GM12874 (cell line): Measurements from ENCODE around the gene PANK4.

ENCODE experiments used
- TF ChIP-seq, protein P1 (sequence below): IDR thresholded peaks from 2 replicates; pipeline ENCODE4 v1.5.1; 2011; ENCODE audit warnings: low read depth, mild to moderate bottlenecking, control low read depth, low read length, moderate library complexity; ENCODE audit not compliant: insufficient read depth

The PANK4 gene

DNA sequence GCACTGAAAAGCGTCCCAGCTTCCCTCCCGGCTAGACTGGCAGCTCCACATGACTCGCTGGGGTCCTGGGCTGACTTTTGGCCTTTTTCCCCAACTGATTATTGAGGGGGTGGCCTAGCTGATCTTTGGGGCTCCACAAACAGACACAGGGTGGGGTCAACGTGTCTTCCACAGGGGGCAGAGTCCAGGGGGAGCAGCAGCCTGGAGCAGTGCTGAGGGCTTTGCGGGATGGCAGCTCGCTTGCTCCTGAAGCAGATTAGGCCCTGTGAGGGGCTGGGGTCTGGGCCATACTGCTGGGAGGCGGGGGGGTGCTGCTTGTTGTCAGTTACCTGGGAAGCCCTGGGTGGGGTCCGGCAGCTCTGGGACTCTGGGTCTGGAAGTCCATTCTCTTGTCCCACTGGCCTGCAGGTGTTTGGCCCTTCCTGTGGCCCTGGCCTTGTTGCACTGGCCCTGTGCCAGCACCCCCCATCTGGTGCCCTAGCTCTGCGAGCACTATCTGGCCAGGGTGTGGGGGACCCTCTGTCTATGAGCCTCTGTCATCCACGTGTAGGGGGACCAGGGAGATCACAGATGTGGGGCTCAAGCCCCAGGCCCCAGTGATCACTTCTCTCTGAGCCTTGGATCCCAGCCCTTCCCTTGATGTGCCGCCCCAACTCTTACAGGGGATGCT is 16.0 kb upstream of the PANK4 start:
- TF ChIP-seq, protein P1, sequence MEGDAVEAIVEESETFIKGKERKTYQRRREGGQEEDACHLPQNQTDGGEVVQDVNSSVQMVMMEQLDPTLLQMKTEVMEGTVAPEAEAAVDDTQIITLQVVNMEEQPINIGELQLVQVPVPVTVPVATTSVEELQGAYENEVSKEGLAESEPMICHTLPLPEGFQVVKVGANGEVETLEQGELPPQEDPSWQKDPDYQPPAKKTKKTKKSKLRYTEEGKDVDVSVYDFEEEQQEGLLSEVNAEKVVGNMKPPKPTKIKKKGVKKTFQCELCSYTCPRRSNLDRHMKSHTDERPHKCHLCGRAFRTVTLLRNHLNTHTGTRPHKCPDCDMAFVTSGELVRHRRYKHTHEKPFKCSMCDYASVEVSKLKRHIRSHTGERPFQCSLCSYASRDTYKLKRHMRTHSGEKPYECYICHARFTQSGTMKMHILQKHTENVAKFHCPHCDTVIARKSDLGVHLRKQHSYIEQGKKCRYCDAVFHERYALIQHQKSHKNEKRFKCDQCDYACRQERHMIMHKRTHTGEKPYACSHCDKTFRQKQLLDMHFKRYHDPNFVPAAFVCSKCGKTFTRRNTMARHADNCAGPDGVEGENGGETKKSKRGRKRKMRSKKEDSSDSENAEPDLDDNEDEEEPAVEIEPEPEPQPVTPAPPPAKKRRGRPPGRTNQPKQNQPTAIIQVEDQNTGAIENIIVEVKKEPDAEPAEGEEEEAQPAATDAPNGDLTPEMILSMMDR: no peak

DNA sequence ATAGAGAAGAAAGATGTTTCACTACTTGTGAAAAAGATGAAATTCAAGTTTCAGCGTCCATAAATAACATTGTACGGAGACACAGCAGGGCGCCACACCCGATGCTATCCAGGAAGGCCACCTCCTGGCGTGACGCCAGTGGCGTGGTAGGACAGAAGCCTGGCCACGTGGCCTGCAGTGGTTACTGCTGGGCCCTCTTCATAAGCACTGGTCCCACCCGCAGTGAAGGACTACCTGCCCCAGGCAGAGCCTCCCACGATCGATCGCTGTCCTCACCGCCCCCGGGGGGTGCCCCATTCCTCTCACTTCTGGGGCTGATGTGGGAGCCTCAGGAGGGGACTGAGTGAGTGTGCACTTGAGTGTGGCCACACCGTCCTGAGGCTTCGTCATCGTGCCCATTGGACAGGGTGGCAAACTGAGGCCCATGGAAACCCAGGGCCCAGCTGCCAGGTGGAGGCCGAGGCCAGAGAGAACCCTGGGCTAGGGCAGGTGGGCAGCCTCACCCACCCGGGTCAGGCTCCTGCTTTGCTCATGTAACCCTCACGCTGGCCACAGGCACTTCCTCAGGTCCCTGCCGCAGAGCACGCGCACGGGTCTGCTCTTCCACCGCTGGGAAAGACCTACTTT is 15.3 kb upstream of the PANK4 start:
- TF ChIP-seq, protein P1: no peak

DNA sequence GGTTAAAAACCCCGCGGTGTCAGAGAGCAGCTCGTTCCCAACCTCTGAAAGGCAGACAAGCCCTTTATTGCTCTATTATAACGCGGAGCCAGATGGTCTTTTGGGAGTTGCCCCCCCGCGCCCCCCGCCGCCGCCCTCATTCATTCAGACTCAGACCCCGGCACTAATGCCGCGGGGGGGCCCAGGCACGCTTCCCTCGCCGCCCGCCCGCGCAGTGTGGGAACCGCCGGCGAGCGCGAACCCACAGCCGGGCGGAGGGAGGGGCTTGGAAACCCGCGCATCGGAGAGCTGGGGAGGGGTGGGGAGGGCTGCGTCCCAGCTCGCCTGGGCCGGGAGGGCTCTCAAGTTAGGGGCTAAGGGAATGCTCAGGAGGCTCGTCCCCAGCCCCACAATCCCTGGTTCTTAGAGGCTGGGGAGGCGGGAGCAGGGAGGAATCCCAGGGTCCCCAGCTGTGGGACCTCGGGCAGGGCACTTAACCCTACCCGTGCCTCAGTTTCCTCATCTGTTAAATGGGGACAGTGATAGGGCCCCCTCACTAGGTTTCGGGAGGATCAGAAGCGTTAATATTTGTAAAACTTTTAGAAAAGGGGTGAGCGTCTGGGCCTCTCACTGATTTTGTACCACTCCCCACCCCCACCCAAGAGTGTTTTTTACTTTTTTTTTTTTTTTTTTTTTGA is 14.6 kb upstream of the PANK4 start:
- TF ChIP-seq, protein P1: no peak

DNA sequence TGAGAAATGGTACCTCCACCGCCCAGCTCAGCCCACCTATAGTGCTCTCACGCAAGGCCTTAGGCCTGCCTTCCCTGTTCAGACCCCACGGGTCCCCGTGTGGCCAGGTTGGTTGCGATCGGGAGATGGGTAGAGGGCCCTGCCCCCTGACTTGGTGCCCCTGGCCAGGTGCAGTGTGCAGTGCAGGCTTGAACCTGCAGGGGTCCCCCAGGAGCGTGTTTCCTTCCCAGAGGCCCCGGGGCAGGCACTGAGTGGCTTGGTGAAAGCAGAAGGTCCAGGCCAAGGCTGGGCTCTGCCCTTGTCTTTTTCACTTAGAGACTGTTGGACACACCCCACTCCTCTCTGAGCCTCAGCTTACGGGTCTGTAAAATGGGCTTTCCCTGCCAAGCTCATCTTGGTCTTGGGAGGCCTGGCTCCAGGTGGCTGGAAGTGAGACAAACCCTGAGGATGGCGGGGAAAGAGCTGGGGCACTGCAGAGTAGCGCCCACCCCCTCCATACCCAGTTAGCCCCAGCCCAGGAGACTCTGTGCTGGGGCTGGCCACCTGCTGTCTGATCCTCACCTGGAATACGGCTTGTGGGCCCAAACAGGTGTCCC is 13.0 kb upstream of the PANK4 start:
- TF ChIP-seq, protein P1: peak; percentile 53

DNA sequence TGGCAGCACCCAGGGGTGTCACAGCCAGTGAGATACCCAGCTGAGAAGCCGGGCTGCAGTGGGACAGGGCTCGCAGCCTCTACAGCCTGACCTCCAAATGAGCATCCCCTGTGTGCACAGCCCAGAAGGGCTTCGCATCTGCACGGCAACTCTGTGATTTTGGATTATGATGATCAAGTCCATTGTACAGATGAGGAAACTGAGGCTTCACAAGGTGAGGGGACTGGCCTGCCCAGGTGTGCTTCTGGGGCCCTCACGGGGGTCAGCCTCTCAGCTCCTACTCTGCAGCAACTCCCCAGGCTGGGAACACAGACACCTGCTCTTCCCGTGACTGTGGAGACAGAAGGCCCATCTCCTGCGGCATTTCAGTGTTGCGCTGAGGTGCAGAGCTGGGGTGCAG is 12.5 kb upstream of the PANK4 start:
- TF ChIP-seq, protein P1: no peak

DNA sequence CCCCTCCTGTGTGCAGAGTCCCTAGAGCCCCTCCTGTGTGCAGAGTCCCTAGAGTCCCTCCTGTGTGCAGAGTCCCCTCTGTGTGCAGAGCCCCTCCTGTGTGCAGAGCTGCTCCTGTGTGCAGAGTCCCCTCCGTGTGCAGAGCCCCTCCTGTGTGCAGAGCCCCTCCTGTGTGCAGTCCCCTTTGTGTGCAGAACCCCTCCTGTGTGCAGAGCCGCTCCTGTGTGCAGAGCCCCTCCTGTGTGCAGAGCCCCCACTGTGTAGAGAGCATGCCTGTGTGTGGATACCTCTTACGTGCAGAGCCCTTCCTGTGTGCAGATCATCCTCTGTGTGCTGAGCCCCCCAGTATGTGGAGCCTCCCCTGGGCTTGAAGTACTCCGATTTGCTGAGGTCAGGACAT is 12.0 kb upstream of the PANK4 start:
- TF ChIP-seq, protein P1: no peak

DNA sequence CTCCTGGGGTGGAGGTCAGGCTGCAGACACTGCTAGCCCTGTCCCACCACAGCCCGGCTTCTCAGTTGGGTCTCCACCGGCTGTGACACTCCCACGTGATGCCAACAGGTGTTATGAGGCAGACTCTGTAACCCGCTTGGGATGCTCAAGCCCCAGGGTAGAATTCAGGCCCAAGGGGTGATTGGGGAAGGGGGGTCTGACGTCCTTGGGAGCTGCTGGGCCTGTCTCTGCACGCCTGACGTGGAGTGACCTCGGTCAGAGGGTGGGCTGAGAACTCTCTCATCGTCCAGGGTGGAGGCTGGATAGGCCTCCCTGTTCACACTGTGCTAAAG is 11.4 kb upstream of the PANK4 start:
- TF ChIP-seq, protein P1: no peak
